ENCODE results near the gene EIF4E. TPM values are rescaled to one million over a fixed set of nuclear protein-coding genes. Genes with fewer than 3 reads are reported as not detected.
"Not testable (repeated sequence)": the region's sequence is repeated elsewhere in the genome, so short reads cannot be mapped to it uniquely, and the experiment has no call there.

The EIF4E gene
- polyA plus RNA-seq, 1 donor (not counting 4 experiments of a cell fraction or from before 2014, with no cell fraction given): 150 TPM

DNA sequence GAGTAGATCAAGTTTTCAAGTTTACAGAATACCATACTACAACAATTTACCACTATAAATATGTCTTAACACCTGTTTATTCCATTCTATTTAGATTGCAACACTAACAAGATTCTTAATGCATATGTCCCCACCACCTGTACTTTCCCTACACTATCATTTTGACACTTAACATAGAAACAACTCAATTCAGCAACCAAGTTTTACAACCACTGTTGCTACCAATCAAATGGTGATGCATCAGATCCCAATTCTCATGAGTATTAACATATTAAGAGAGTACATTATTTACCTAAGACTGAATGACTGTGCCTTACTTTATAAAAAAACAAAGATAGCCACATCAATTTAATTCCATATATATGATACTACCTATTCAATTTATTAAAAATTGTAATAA lies 49.4 kb downstream of the EIF4E start:
- H3K27ac ChIP-seq (ENCODE audit: control insufficient read depth, insufficient read depth, low read length): no peak overlapping the region
- no peaks in the 10 kb centered on the region for H3K9me1 ChIP-seq (ENCODE audit: control insufficient read depth, extremely low read depth, insufficient read depth, low read length)
- DNase-seq (ENCODE audit: low read depth, low spot score) (no peak), FAIRE-seq (no peak)
- H3K36me3 ChIP-seq (ENCODE audit: control insufficient read depth in 2 of 2, extremely low read depth in 1 of 2, insufficient read depth in 2 of 2, low read length in 2 of 2): peaks cover 0 to 2% of the 10 kb centered on the region in 2 experiments
- TF ChIP-seq, protein P1, sequence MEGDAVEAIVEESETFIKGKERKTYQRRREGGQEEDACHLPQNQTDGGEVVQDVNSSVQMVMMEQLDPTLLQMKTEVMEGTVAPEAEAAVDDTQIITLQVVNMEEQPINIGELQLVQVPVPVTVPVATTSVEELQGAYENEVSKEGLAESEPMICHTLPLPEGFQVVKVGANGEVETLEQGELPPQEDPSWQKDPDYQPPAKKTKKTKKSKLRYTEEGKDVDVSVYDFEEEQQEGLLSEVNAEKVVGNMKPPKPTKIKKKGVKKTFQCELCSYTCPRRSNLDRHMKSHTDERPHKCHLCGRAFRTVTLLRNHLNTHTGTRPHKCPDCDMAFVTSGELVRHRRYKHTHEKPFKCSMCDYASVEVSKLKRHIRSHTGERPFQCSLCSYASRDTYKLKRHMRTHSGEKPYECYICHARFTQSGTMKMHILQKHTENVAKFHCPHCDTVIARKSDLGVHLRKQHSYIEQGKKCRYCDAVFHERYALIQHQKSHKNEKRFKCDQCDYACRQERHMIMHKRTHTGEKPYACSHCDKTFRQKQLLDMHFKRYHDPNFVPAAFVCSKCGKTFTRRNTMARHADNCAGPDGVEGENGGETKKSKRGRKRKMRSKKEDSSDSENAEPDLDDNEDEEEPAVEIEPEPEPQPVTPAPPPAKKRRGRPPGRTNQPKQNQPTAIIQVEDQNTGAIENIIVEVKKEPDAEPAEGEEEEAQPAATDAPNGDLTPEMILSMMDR (optimal IDR thresholded peaks at IDR 0.05 in 1 of 3, IDR thresholded peaks at IDR 0.05 in 1 of 3, conservative IDR thresholded peaks at IDR 0.05 in 1 of 3; ENCODE audit: extremely low read depth in 1 of 3, insufficient read depth in 2 of 3, low read length in 3 of 3): no peak
- no peak for TF ChIP-seq EZH2 (IDR thresholded peaks at IDR 0.05; ENCODE audit: low read length)
- no peak overlapping the region for H2AFZ ChIP-seq (ENCODE audit: control insufficient read depth, low read length)
- no peaks in the 10 kb centered on the region for H3K9me3 ChIP-seq (ENCODE audit: control insufficient read depth, low read depth, low read length)
- dilution Hi-C loops (cut with MboI; ENCODE audit: extremely low pct_ligation_motif_present, low sequenced_read_pairs): no loop called here
- no peak overlapping the region for H3K4me2 ChIP-seq (ENCODE audit: control insufficient read depth, extremely low read depth, insufficient read depth, low read depth, low read length)
- H3K27me3 ChIP-seq (ENCODE audit: control insufficient read depth, extremely low read depth, insufficient read depth, low read length): no peaks in the 10 kb centered on the region
- peaks cover 3% of the 10 kb centered on the region for H4K20me1 ChIP-seq (ENCODE audit: control insufficient read depth, extremely low read depth, insufficient read depth, low read length)
- H3K9ac ChIP-seq (ENCODE audit: control insufficient read depth, extremely low read depth, insufficient read depth, low read length): no peak overlapping the region
- no peaks in the 10 kb centered on the region for H3K4me1 ChIP-seq (ENCODE audit: control insufficient read depth, extremely low read depth, insufficient read depth, low read length)
- no peak overlapping the region for H3K4me3 ChIP-seq (ENCODE audit: control insufficient read depth in 2 of 3, extremely low read depth in 1 of 3, insufficient read depth in 2 of 3, low read depth in 1 of 3, low read length in 3 of 3)
- no peaks in the 10 kb centered on the region for H3K79me2 ChIP-seq (ENCODE audit: control insufficient read depth, insufficient read depth, low read length)

DNA sequence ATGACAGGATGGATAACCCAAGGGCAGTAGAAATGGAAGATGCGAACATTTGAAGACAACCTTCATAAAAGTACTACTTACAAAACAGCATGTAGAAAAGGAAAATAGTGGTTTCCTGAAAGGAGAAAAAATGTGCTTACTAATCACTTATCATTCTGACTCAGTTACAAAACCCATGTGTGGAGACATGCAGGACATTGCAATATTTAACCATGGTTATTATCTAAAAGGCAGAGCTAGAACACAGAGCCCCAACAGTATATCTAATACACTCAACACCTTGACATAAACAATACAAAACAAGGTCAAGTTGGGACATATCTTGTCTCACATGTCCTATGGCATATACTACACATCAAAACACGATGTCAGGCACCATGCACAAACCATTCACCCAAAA lies 55.9 kb downstream of the EIF4E start:
- H3K4me1 ChIP-seq (ENCODE audit: control insufficient read depth, extremely low read depth, insufficient read depth, low read length): peaks cover 5% of the 10 kb centered on the region
- no peak overlapping the region for H3K4me3 ChIP-seq (ENCODE audit: control insufficient read depth in 2 of 3, extremely low read depth in 1 of 3, insufficient read depth in 2 of 3, low read depth in 1 of 3, low read length in 3 of 3)
- no peak overlapping the region for H3K27ac ChIP-seq (ENCODE audit: control insufficient read depth, insufficient read depth, low read length)
- no peaks in the 10 kb centered on the region for H3K9me1 ChIP-seq (ENCODE audit: control insufficient read depth, extremely low read depth, insufficient read depth, low read length)
- DNase-seq (ENCODE audit: low read depth, low spot score): no peak
- no peak overlapping the region for H2AFZ ChIP-seq (ENCODE audit: control insufficient read depth, low read length)
- peak; percentile 58 for FAIRE-seq
- dilution Hi-C loops (cut with MboI; ENCODE audit: extremely low pct_ligation_motif_present, low sequenced_read_pairs): no loop called here
- H3K9me3 ChIP-seq (ENCODE audit: control insufficient read depth, low read depth, low read length): no peaks in the 10 kb centered on the region
- no peak overlapping the region for H3K9ac ChIP-seq (ENCODE audit: control insufficient read depth, extremely low read depth, insufficient read depth, low read length)
- H3K79me2 ChIP-seq (ENCODE audit: control insufficient read depth, insufficient read depth, low read length): no peaks in the 10 kb centered on the region
- H3K4me2 ChIP-seq (ENCODE audit: control insufficient read depth, extremely low read depth, insufficient read depth, low read depth, low read length): no peak overlapping the region
- no peaks in the 10 kb centered on the region for H3K27me3 ChIP-seq (ENCODE audit: control insufficient read depth, extremely low read depth, insufficient read depth, low read length)
- TF ChIP-seq, protein P1 (optimal IDR thresholded peaks at IDR 0.05 in 1 of 3, IDR thresholded peaks at IDR 0.05 in 1 of 3, conservative IDR thresholded peaks at IDR 0.05 in 1 of 3; ENCODE audit: extremely low read depth in 1 of 3, insufficient read depth in 2 of 3, low read length in 3 of 3): no peak
- no peak for TF ChIP-seq EZH2 (IDR thresholded peaks at IDR 0.05; ENCODE audit: low read length)
- no peaks in the 10 kb centered on the region for H4K20me1 ChIP-seq (ENCODE audit: control insufficient read depth, extremely low read depth, insufficient read depth, low read length)
- peaks cover 0 to 2% of the 10 kb centered on the region in 2 experiments for H3K36me3 ChIP-seq (ENCODE audit: control insufficient read depth in 2 of 2, extremely low read depth in 1 of 2, insufficient read depth in 2 of 2, low read length in 2 of 2)

DNA sequence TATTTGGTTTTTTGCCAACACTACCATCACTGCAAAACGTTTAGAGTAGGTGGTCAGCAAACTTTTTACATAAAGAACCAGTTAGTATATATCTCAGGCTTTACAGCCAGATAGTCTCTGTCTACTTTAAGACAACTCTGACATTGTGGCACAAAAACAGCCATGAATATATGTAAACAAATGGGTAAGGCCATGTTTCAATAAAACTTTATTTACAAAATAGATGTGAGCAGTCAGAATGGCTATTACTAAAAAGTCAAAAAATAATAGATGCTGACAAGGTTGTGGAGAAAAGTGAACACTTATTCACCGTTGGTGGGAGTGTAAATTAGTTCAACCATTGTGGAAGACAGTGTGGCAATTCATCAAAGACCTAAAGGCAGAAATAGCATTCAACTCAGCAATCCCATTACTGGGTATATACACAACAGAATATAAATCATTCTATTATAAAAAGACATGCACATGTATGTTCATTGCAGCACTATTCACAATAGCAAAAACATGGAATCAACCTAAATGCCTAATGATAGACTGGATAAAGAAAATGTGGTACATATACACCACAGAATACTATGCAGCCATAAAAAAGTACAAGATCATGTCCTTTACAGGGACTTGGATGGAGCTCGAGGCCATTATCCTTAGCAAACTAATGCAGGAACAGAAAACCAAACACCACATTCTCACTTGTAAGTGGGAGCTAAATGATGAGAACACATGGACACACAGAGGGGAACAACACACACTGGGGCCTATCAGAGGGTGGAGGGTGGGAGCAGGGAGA lies 56.6 kb downstream of the EIF4E start:
- H3K27ac ChIP-seq (ENCODE audit: control insufficient read depth, insufficient read depth, low read length); H3K4me2 ChIP-seq (ENCODE audit: control insufficient read depth, extremely low read depth, insufficient read depth, low read depth, low read length); H3K9ac ChIP-seq (ENCODE audit: control insufficient read depth, extremely low read depth, insufficient read depth, low read length); H4K20me1 ChIP-seq (ENCODE audit: control insufficient read depth, extremely low read depth, insufficient read depth, low read length); DNase-seq (ENCODE audit: low read depth, low spot score); H3K79me2 ChIP-seq (ENCODE audit: control insufficient read depth, insufficient read depth, low read length); H2AFZ ChIP-seq (ENCODE audit: control insufficient read depth, low read length); H3K9me3 ChIP-seq (ENCODE audit: control insufficient read depth, low read depth, low read length); FAIRE-seq; dilution Hi-C loops (cut with MboI; ENCODE audit: extremely low pct_ligation_motif_present, low sequenced_read_pairs); H3K36me3 ChIP-seq (ENCODE audit: control insufficient read depth in 2 of 2, extremely low read depth in 1 of 2, insufficient read depth in 2 of 2, low read length in 2 of 2); H3K4me3 ChIP-seq (ENCODE audit: control insufficient read depth in 2 of 3, extremely low read depth in 1 of 3, insufficient read depth in 2 of 3, low read depth in 1 of 3, low read length in 3 of 3); H3K4me1 ChIP-seq (ENCODE audit: control insufficient read depth, extremely low read depth, insufficient read depth, low read length); H3K9me1 ChIP-seq (ENCODE audit: control insufficient read depth, extremely low read depth, insufficient read depth, low read length); H3K27me3 ChIP-seq (ENCODE audit: control insufficient read depth, extremely low read depth, insufficient read depth, low read length): not testable (repeated sequence)
